TTC549 (cell line): ENCODE measurements around the gene SNX25.
"Not testable (repeated sequence)": the region's sequence is repeated elsewhere in the genome, so short reads cannot be mapped to it uniquely, and the experiment has no call there.

ENCODE experiments used
- FAIRE-seq: peaks from 2 replicates; lab custom pipeline; 2012; peaks lifted over from hg19 to GRCh38; lab: Jason Lieb, UNC

SNX25 gene

GRCh38 chr4:185205073-185205472 lies 4.3 kb upstream of the SNX25 start:
- not testable (repeated sequence) for FAIRE-seq

GRCh38 chr4:185205697-185206342 lies 3.6 kb upstream of the SNX25 start:
- no peak for FAIRE-seq

- no peak for FAIRE-seq
Measured at GRCh38 chr4:185207466-185207865, 1.9 kb upstream of the SNX25 start.

- FAIRE-seq, result not testable (repeated sequence)
Measured at GRCh38 chr4:185209852-185210101, 379 bp downstream of the SNX25 start.

GRCh38 chr4:185210102-185210981 lies 944 bp downstream of the SNX25 start:
- FAIRE-seq, result no peak

- no peak for FAIRE-seq
Measured at GRCh38 chr4:185211035-185211434, 1.6 kb downstream of the SNX25 start.

GRCh38 chr4:185211641-185212040 lies 2.2 kb downstream of the SNX25 start:
- no peak for FAIRE-seq

GRCh38 chr4:185212581-185212980 lies 3.2 kb downstream of the SNX25 start:
- FAIRE-seq, result no peak

GRCh38 chr4:185213877-185214276 lies 4.5 kb downstream of the SNX25 start:
- FAIRE-seq, result no peak

- no peak for FAIRE-seq
Measured at GRCh38 chr4:185215261-185215660, 5.9 kb downstream of the SNX25 start.

GRCh38 chr4:185217408-185217975 lies 8.1 kb downstream of the SNX25 start:
- FAIRE-seq, result no peak

GRCh38 chr4:185218312-185218711 lies 8.9 kb downstream of the SNX25 start:
- no peak for FAIRE-seq

- no peak for FAIRE-seq
Measured at GRCh38 chr4:185219551-185220344, 10.3 kb downstream of the SNX25 start.

- FAIRE-seq, result no peak
Measured at GRCh38 chr4:185221491-185221890, 12.1 kb downstream of the SNX25 start.

- FAIRE-seq, result no peak
Measured at GRCh38 chr4:185221912-185222311, 12.5 kb downstream of the SNX25 start.

- no peak for FAIRE-seq
Measured at GRCh38 chr4:185222598-185222997, 13.2 kb downstream of the SNX25 start.

- no peak for FAIRE-seq
Measured at GRCh38 chr4:185224597-185224996, 15.2 kb downstream of the SNX25 start.

- no peak for FAIRE-seq
Measured at GRCh38 chr4:185225940-185226339, 16.5 kb downstream of the SNX25 start.

- FAIRE-seq, result no peak
Measured at GRCh38 chr4:185227131-185227551, 17.7 kb downstream of the SNX25 start.

GRCh38 chr4:185227713-185228278 lies 18.4 kb downstream of the SNX25 start:
- no peak for FAIRE-seq

GRCh38 chr4:185229021-185229818 lies 19.8 kb downstream of the SNX25 start:
- FAIRE-seq, result no peak

- FAIRE-seq, result no peak
Measured at GRCh38 chr4:185232370-185232769, 23.0 kb downstream of the SNX25 start.
